ENCODE data around the gene EFHD2.

Gene EFHD2

DNA sequence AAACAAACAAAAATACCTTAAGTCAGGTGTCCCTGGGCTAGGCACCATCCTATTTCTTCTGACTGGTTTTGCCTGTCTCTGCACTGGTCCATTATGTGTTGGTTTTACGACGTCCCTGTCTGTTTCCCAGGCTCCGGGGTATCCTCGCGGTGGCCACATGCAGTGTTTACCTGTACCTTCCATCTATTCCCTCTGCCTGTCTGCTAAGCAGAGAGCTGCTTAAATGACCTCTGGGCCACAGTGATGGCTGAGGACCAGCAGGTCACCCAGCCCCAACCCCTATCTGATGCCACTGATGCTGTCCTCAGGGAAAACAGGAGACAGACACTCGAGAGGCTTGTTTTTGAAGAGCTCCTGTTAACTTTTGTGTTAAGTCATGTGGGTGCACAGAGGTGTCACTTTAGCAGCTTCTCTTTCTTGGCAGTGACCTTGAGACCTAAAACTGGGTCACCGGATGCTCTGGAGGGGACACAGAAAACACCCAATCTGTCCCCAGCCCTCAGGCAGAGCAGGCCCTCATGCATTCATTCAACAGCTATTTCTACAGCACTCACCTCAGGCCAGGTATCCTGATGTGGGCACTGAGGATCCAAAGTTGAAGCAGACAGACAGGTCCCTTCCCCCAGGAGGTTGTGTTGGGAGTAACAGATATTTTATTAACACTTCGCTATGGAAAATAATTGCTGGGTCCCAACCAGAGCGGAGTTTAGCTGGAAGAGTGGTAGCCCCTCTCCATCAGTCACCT is 4.4 kb upstream of the EFHD2 start:
- TF ChIP-seq ZNF214 (tag by site-specific recombination; IDR thresholded peaks at IDR 0.05; ENCODE audit: borderline replicate concordance) (no peak), GLIS1 (tag by site-specific recombination; IDR thresholded peaks at IDR 0.05) (peak; percentile 56)
- ChIA-PET CTCF (interaction anchor here (0.6 to 1.3 kb wide), 3 partner anchors 82 to 423 kb away, joined by 3 read pairs; no protein-coding TSS in a partner anchor), POLR2A (no interaction called here)
- H3K36me3 ChIP-seq (ENCODE audit: control insufficient read depth in 2 of 2, insufficient read depth in 1 of 2, low read length in 2 of 2), result no peaks in the 10 kb centered on the region
- no peak overlapping the region for H3K4me3 ChIP-seq (ENCODE audit: low read depth, low read length)
- no peaks in the 10 kb centered on the region for H3K9me3 ChIP-seq (ENCODE audit: control insufficient read depth, insufficient read depth, low read depth, low read length)
- peaks cover 3% of the 10 kb centered on the region; the same call in 1 of the 2 replicates for H3K4me1 ChIP-seq (ENCODE audit: control insufficient read depth, insufficient read depth, low read length)
- no peak overlapping the region for H3K27ac ChIP-seq (ENCODE audit: extremely low read depth, low read depth, low read length)

DNA sequence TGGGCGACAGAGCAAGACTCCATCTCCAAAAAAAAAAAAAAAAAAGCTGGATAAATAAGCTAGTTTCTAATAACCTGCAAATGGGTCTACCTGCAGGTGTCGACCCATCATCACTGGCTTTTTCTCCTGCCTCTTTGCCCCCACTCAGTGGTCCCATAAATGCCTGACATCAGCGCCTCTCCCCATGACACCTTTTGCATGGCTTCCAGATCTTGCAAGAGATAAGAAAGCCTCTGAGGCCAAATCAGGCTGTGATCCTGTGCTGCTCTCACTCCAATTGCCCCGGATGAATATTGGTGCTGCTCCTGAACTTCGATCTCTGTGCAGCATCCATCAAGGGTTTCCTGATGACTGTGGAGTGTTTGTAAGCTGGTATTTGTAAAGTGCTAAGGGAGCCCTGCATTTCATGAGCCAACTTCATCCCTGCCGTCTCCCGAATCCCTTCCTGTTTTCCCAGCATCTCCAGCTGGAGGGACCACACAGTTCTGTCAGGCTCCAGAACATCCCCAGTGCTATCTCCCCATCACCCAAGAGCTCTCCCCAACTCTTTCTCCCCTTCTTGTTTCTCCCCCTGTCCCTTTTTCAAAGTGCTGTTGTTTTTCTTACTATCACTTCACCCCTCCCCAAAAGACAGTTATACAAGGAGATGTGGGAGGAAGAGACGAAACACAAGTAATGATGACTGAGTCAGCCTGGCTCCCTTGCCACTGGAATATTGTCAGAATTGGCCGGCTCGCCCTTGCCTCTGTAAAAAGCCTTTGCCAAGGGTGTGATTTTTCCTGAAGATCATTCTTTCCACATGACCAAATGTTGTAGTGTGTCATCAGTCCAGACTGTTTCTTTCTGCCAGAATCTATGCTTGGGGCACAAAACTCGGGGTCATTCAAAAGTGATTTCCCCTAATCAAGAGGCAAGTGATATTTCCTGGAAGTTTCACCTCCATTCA is 2.8 kb upstream of the EFHD2 start:
- ChIA-PET POLR2A (interaction anchor here (0.6 kb wide), 1 partner anchor 69 kb away, joined by 3 read pairs; no protein-coding TSS in a partner anchor), CTCF (interaction anchor here (0.7 to 2.0 kb wide), 4 partner anchors 21 to 83 kb away, joined by 3 to 10 read pairs (median 4); no protein-coding TSS in a partner anchor)
- H3K9me3 ChIP-seq (ENCODE audit: control insufficient read depth, insufficient read depth, low read depth, low read length), result no peaks in the 10 kb centered on the region
- no peak overlapping the region for H3K27ac ChIP-seq (ENCODE audit: extremely low read depth, low read depth, low read length)
- TF ChIP-seq ZNF600 (tag by site-specific recombination; IDR thresholded peaks at IDR 0.05) (peak; percentile 69), ZXDB (tag by site-specific recombination; IDR thresholded peaks at IDR 0.05) (no peak), WT1 (tag by site-specific recombination; IDR thresholded peaks at IDR 0.05) (no peak), ZNF621 (tag by site-specific recombination; IDR thresholded peaks at IDR 0.05) (no peak), SP2 (tag by site-specific recombination; IDR thresholded peaks at IDR 0.05) (no peak), ZFHX2 (tag by site-specific recombination; conservative IDR thresholded peaks at IDR 0.05) (0 out of 2 replicates have a peak, but pooled peaks have one; percentile 10), ZNF837 (tag by site-specific recombination; IDR thresholded peaks at IDR 0.05) (no peak), EGR2 (tag by site-specific recombination; IDR thresholded peaks at IDR 0.05; ENCODE audit: low read depth) (no peak), ZNF544 (tag by site-specific recombination; IDR thresholded peaks at IDR 0.05) (no peak), ZBTB8A (tag by site-specific recombination; IDR thresholded peaks at IDR 0.05) (no peak), PRDM1 (tag by site-specific recombination; IDR thresholded peaks at IDR 0.05) (peak; percentile 45; the same call in 1 of the 2 replicates), ZNF266 (tag by site-specific recombination; IDR thresholded peaks at IDR 0.05; ENCODE audit: low read depth) (no peak), ZNF404 (tag by site-specific recombination; IDR thresholded peaks at IDR 0.05) (no peak)
- TF ChIP-seq, protein P1, sequence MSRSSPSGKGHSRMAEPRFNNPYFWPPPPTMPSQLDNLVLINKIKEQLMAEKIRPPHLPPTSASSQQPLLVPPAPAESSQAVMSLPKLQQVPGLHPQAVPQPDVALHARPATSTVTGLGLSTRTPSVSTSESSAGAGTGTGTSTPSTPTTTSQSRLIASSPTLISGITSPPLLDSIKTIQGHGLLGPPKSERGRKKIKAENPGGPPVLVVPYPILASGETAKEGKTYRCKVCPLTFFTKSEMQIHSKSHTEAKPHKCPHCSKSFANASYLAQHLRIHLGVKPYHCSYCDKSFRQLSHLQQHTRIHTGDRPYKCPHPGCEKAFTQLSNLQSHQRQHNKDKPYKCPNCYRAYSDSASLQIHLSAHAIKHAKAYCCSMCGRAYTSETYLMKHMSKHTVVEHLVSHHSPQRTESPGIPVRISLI (tag by site-specific recombination; IDR thresholded peaks at IDR 0.05), result no peak
- TF ChIP-seq, protein P2, sequence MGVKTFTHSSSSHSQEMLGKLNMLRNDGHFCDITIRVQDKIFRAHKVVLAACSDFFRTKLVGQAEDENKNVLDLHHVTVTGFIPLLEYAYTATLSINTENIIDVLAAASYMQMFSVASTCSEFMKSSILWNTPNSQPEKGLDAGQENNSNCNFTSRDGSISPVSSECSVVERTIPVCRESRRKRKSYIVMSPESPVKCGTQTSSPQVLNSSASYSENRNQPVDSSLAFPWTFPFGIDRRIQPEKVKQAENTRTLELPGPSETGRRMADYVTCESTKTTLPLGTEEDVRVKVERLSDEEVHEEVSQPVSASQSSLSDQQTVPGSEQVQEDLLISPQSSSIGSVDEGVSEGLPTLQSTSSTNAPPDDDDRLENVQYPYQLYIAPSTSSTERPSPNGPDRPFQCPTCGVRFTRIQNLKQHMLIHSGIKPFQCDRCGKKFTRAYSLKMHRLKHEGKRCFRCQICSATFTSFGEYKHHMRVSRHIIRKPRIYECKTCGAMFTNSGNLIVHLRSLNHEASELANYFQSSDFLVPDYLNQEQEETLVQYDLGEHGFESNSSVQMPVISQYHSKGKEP (tag by site-specific recombination; IDR thresholded peaks at IDR 0.05), result no peak
- TF ChIP-seq, protein P3, sequence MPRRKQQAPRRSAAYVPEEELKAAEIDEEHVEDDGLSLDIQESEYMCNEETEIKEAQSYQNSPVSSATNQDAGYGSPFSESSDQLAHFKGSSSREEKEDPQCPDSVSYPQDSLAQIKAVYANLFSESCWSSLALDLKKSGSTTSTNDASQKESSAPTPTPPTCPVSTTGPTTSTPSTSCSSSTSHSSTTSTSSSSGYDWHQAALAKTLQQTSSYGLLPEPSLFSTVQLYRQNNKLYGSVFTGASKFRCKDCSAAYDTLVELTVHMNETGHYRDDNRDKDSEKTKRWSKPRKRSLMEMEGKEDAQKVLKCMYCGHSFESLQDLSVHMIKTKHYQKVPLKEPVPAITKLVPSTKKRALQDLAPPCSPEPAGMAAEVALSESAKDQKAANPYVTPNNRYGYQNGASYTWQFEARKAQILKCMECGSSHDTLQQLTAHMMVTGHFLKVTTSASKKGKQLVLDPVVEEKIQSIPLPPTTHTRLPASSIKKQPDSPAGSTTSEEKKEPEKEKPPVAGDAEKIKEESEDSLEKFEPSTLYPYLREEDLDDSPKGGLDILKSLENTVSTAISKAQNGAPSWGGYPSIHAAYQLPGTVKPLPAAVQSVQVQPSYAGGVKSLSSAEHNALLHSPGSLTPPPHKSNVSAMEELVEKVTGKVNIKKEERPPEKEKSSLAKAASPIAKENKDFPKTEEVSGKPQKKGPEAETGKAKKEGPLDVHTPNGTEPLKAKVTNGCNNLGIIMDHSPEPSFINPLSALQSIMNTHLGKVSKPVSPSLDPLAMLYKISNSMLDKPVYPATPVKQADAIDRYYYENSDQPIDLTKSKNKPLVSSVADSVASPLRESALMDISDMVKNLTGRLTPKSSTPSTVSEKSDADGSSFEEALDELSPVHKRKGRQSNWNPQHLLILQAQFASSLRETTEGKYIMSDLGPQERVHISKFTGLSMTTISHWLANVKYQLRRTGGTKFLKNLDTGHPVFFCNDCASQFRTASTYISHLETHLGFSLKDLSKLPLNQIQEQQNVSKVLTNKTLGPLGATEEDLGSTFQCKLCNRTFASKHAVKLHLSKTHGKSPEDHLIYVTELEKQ (tag by site-specific recombination; IDR thresholded peaks at IDR 0.05; ENCODE audit: borderline replicate concordance), result no peak
- no peaks in the 10 kb centered on the region for H3K36me3 ChIP-seq (ENCODE audit: control insufficient read depth in 2 of 2, insufficient read depth in 1 of 2, low read length in 2 of 2)
- H3K4me1 ChIP-seq (ENCODE audit: control insufficient read depth, insufficient read depth, low read length), result peaks cover 3% of the 10 kb centered on the region; the same call in 1 of the 2 replicates
- no peak overlapping the region for H3K4me3 ChIP-seq (ENCODE audit: low read depth, low read length)

Measured in HEK293 (cell line).